SH-SY5Y (cell line): ENCODE results near the gene YPEL2.

Experiments used
- GATA2 ChIP-seq: IDR thresholded peaks from 2 replicates; pipeline ENCODE4 v1.6.1; 2011; ENCODE audit warnings: mild to moderate bottlenecking, low read depth, low read length
- GATA3 ChIP-seq: IDR thresholded peaks from 2 replicates; pipeline ENCODE4 v1.6.1; 2011; ENCODE audit warnings: low read depth, mild to moderate bottlenecking, low read length, moderate library complexity

DNA sequence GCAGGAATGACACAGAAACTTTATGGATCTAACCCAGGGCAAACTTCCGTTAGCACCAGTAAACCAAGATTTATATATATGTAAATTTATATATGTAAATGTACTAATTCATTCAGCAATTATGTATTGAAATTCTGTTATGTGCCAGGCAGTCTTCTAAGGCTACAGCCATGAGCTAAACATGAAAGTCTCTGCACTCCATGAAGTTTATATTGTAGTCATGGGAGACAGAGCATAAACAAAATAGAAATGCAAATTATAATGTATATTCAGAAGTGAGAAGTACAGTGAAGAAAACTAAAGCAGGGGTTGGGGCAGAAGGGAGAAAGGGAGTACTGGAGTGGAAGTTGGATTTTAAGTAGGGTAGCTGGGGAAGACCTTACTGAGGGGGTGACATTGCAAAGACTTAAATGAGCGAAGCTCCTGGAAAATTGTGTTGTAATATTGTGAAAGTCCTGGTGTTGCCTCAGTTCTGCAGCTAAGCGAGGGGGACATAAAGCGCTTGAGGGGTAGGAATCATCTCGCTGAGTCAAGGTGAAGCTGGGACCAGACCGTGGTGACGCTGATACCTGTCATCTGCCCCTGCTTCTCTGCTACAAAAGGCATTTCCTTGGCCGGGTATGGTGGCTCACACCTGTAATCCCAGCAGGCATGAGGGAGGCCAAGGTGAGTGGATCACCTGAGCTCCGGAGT lies 64.8 kb downstream of the YPEL2 start:
- TF ChIP-seq GATA3 (no peak), GATA2 (no peak)
